Activated CD4-positive, CD25-positive, alpha-beta regulatory T cell (primary cell): ENCODE results near the gene TMEM187.

Experiments
- DNase-seq, 4 experiments: peaks; one replicate each; lab custom pipeline; 2025; lab: John Stamatoyannopoulos, UW

TMEM187 gene

GRCh38 chrX:153972368-153973126, at the start of gene TMEM187:
Gene TMEM187, plus strand, starts transcription at chrX:153972754. Its CDS starts 9,309 bp downstream, at chrX:153982063.
- peak; percentile 66 to 77 (median 72) for DNase-seq

- no peak for DNase-seq
These were observed 49.4 kb upstream of the TMEM187 start for GRCh38 chrX:153922932-153923857.

GRCh38 chrX:153924149-153924861, 48.2 kb upstream of the TMEM187 start:
- DNase-seq, result peak in 1 of 4 experiments; percentile 10

- DNase-seq, result no peak
These were observed 47.2 kb upstream of the TMEM187 start for GRCh38 chrX:153925387-153925738.

- DNase-seq, result peak in 1 of 4 experiments; percentile 18
These were observed 46.6 kb upstream of the TMEM187 start, which contains the start of gene ARHGAP4 for GRCh38 chrX:153925739-153926551. Gene ARHGAP4, minus strand, starts transcription at chrX:153926264. Its CDS starts 62 bp downstream, at chrX:153926202.

- DNase-seq, result no peak
These were observed 46.0 kb upstream of the TMEM187 start for GRCh38 chrX:153926552-153926857.

GRCh38 chrX:153926858-153927671, 45.5 kb upstream of the TMEM187 start:
- peak in 3 of 4 experiments; percentile 30 to 59 (median 58) for DNase-seq

GRCh38 chrX:153927672-153927921, 45.0 kb upstream of the TMEM187 start:
- no peak for DNase-seq

- DNase-seq, result peak; percentile 76 to 88 (median 82)
These were observed 44.4 kb upstream of the TMEM187 start for GRCh38 chrX:153927922-153928760.

- no peak for DNase-seq
These were observed 43.7 kb upstream of the TMEM187 start for GRCh38 chrX:153928846-153929245.

GRCh38 chrX:153929576-153929975, 43.0 kb upstream of the TMEM187 start:
- DNase-seq, result no peak

GRCh38 chrX:153930011-153930910, 42.3 kb upstream of the TMEM187 start:
- DNase-seq, result no peak

GRCh38 chrX:153931151-153931550, 41.4 kb upstream of the TMEM187 start:
- no peak for DNase-seq

GRCh38 chrX:153931748-153932147, 40.8 kb upstream of the TMEM187 start:
- no peak for DNase-seq

GRCh38 chrX:153932220-153932915, 40.2 kb upstream of the TMEM187 start:
- no peak for DNase-seq

- no peak for DNase-seq
These were observed 38.8 kb upstream of the TMEM187 start for GRCh38 chrX:153933748-153934147.

GRCh38 chrX:153934148-153934761, 38.3 kb upstream of the TMEM187 start:
- no peak for DNase-seq
